ENCODE results near the gene CMSS1. TPM values are rescaled to one million over a fixed set of nuclear protein-coding genes. Genes with fewer than 3 reads are reported as not detected.

CMSS1 gene
- total RNA-seq, 1 donor from 2014 or later: 35.7 TPM

- Mint-ChIP-seq H3K9me3 (ENCODE audit: low read depth) (peaks cover 7% of the 10 kb centered on the region), H3K27ac (no peak overlapping the region), H3K36me3 (ENCODE audit: insufficient read depth) (peaks cover 2% of the 10 kb centered on the region), H3K27me3 (no peaks in the 10 kb centered on the region), H3K4me3 (ENCODE audit: low read depth) (no peak overlapping the region), H3K4me1 (ENCODE audit: low read depth) (peaks cover 26% of the 10 kb centered on the region)
- TF ChIP-seq, protein P1, sequence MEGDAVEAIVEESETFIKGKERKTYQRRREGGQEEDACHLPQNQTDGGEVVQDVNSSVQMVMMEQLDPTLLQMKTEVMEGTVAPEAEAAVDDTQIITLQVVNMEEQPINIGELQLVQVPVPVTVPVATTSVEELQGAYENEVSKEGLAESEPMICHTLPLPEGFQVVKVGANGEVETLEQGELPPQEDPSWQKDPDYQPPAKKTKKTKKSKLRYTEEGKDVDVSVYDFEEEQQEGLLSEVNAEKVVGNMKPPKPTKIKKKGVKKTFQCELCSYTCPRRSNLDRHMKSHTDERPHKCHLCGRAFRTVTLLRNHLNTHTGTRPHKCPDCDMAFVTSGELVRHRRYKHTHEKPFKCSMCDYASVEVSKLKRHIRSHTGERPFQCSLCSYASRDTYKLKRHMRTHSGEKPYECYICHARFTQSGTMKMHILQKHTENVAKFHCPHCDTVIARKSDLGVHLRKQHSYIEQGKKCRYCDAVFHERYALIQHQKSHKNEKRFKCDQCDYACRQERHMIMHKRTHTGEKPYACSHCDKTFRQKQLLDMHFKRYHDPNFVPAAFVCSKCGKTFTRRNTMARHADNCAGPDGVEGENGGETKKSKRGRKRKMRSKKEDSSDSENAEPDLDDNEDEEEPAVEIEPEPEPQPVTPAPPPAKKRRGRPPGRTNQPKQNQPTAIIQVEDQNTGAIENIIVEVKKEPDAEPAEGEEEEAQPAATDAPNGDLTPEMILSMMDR (IDR thresholded peaks at IDR 0.05; ENCODE audit: unreplicated experiment): no peak
- DNase-seq (ENCODE audit: low spot score, unreplicated experiment): no peak
Observed at GRCh38 chr3:100111728-100112127, 294.1 kb downstream of the CMSS1 start.

GRCh38 chr3:100113723-100114412 is 296.2 kb downstream of the CMSS1 start:
- Mint-ChIP-seq H3K4me1 (ENCODE audit: low read depth) (peaks cover 12% of the 10 kb centered on the region), H3K27ac (no peak overlapping the region), H3K9me3 (ENCODE audit: low read depth) (peaks cover 7% of the 10 kb centered on the region), H3K27me3 (no peaks in the 10 kb centered on the region), H3K4me3 (ENCODE audit: low read depth) (no peak overlapping the region), H3K36me3 (ENCODE audit: insufficient read depth) (peaks cover 2% of the 10 kb centered on the region)
- DNase-seq (ENCODE audit: low spot score, unreplicated experiment): no peak
- TF ChIP-seq, protein P1 (IDR thresholded peaks at IDR 0.05; ENCODE audit: unreplicated experiment): no peak

DNA sequence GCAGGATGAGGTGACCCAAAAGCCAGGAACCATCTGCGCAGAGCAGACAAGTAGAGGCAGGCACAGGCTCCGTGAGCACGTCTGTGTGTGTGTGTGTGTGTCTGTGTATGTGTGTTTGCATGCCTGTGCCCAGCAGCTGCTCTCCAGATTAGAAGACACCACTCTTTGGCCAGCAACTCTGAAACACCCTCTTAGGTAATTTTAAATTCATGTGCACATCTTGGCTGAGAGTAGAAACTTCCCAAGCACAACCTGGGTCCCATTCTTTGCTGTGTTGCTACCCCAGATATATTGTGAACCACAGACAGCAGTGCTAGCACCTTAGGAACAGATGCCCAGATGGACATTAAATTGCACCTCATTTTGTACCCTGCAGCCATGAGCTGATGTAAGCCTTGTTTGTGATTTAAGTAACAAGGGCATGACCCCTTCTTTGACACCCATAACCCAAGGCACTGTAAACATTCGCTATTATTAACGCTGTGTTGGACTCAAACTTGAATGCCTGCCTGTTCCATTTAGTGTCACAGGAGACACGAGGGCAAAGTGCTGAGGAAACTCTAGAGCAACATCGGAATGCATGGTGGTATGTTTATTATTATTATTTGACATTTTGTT is 296.9 kb downstream of the CMSS1 start, which contains the start of gene FILIP1L:
Gene FILIP1L (minus strand): TSS at position 89 of the 618 bp plus-strand sequence.
- H3K27ac Mint-ChIP-seq: no peak within 1 kb of the TSS
- H3K36me3 Mint-ChIP-seq (ENCODE audit: insufficient read depth): peaks cover 2% of the 10 kb centered on the region
- DNase-seq (ENCODE audit: low spot score, unreplicated experiment): no peak
- TF ChIP-seq, protein P1 (IDR thresholded peaks at IDR 0.05; ENCODE audit: unreplicated experiment): no peak
- H3K4me1 Mint-ChIP-seq (ENCODE audit: low read depth): peaks cover 12% of the 10 kb centered on the region
- H3K27me3 Mint-ChIP-seq: no peaks in the 10 kb centered on the region
- no peak within 1 kb of the TSS for H3K4me3 Mint-ChIP-seq (ENCODE audit: low read depth)
- H3K9me3 Mint-ChIP-seq (ENCODE audit: low read depth): peaks cover 7% of the 10 kb centered on the region

GRCh38 chr3:100117093-100117492 is 299.4 kb downstream of the CMSS1 start:
- DNase-seq (ENCODE audit: low spot score, unreplicated experiment): no peak
- peaks cover 2% of the 10 kb centered on the region for H3K36me3 Mint-ChIP-seq (ENCODE audit: insufficient read depth)
- TF ChIP-seq, protein P1 (IDR thresholded peaks at IDR 0.05; ENCODE audit: unreplicated experiment): no peak
- no peak overlapping the region for H3K4me3 Mint-ChIP-seq (ENCODE audit: low read depth)
- H3K27ac Mint-ChIP-seq: no peak overlapping the region
- peaks cover 10% of the 10 kb centered on the region for H3K4me1 Mint-ChIP-seq (ENCODE audit: low read depth)
- peaks cover 7% of the 10 kb centered on the region for H3K9me3 Mint-ChIP-seq (ENCODE audit: low read depth)
- H3K27me3 Mint-ChIP-seq: no peaks in the 10 kb centered on the region

- Mint-ChIP-seq H3K9me3 (ENCODE audit: low read depth) (peaks cover 7% of the 10 kb centered on the region), H3K36me3 (ENCODE audit: insufficient read depth) (peaks cover 2% of the 10 kb centered on the region), H3K4me1 (ENCODE audit: low read depth) (peaks cover 1% of the 10 kb centered on the region), H3K27me3 (no peaks in the 10 kb centered on the region), H3K4me3 (ENCODE audit: low read depth) (no peak overlapping the region), H3K27ac (no peak overlapping the region)
- no peak for DNase-seq (ENCODE audit: low spot score, unreplicated experiment)
- TF ChIP-seq, protein P1 (IDR thresholded peaks at IDR 0.05; ENCODE audit: unreplicated experiment): no peak
Observed at GRCh38 chr3:100120012-100120411, 302.4 kb downstream of the CMSS1 start.

All from progenitor cell of endocrine pancreas (in vitro differentiated cells).